Stimulated activated CD8-positive, alpha-beta memory T cell treated with anti-CD3 and anti-CD28 coated beads, Interleukin-12 subunit alpha, Interleukin-12 subunit beta, amount 100 ng/mL, for 24 hours (primary cell): ENCODE results near the gene GPR108.

Experiments
- DNase-seq: peaks from one replicate; pipeline ENCODE4 v3.0.0-alpha.2; 2020; ENCODE audit errors: extremely low read depth

Gene GPR108

GRCh38 chr19:6707011-6707657 lies 30.2 kb downstream of the GPR108 start:
- no peak for DNase-seq

GRCh38 chr19:6706633-6706958 lies 30.8 kb downstream of the GPR108 start:
- DNase-seq: no peak

- no peak for DNase-seq
Measured at GRCh38 chr19:6705931-6706632, 31.3 kb downstream of the GPR108 start.

GRCh38 chr19:6700586-6701316 lies 36.6 kb downstream of the GPR108 start:
- no peak for DNase-seq

- no peak for DNase-seq
Measured at GRCh38 chr19:6699935-6700334, 37.4 kb downstream of the GPR108 start.

GRCh38 chr19:6697291-6697690 lies 40.1 kb downstream of the GPR108 start:
- no peak for DNase-seq

- DNase-seq: no peak
Measured at GRCh38 chr19:6696239-6696820, 41.0 kb downstream of the GPR108 start.

GRCh38 chr19:6694147-6694815 lies 43.1 kb downstream of the GPR108 start:
- no peak for DNase-seq

- DNase-seq: no peak
Measured at GRCh38 chr19:6693681-6694080, 43.7 kb downstream of the GPR108 start.

GRCh38 chr19:6693056-6693471 lies 44.3 kb downstream of the GPR108 start:
- DNase-seq: no peak

GRCh38 chr19:6692027-6692426 lies 45.4 kb downstream of the GPR108 start:
- no peak for DNase-seq

GRCh38 chr19:6691342-6691741 lies 46.0 kb downstream of the GPR108 start:
- DNase-seq: no peak

- DNase-seq: no peak
Measured at GRCh38 chr19:6690160-6690885, 47.1 kb downstream of the GPR108 start.

- no peak for DNase-seq
Measured at GRCh38 chr19:6687114-6687513, 50.3 kb downstream of the GPR108 start.

GRCh38 chr19:6686628-6686975 lies 50.8 kb downstream of the GPR108 start:
- no peak for DNase-seq

GRCh38 chr19:6685962-6686627 lies 51.3 kb downstream of the GPR108 start:
- no peak for DNase-seq

GRCh38 chr19:6685482-6685881 lies 51.9 kb downstream of the GPR108 start:
- no peak for DNase-seq

- DNase-seq: no peak
Measured at GRCh38 chr19:6683971-6684370, 53.4 kb downstream of the GPR108 start.

GRCh38 chr19:6682607-6683128 lies 54.7 kb downstream of the GPR108 start:
- DNase-seq: no peak

- no peak for DNase-seq
Measured at GRCh38 chr19:6680141-6680540, 57.2 kb downstream of the GPR108 start.
